GM13977 (cell line): ENCODE measurements around the gene CYB5R3.
A peak's percentile ranks its signal among the peaks of the same experiment; 100 is the strongest.

Experiments
- DNase-seq: peaks from one replicate; pipeline ENCODE4 v3.0.0; 2012; ENCODE audit warnings: low spot score
- in situ Hi-C: fragments of 300-500 bp; cut with MboI; formaldehyde crosslinking; loops from one replicate; pipeline ENCODE4 v1.12.0; 2022; ENCODE audit warnings: low sequenced_read_pairs, low pct_unique_long_range_greater_than_20kb, mixed read lengths, inconsistent platforms; ENCODE audit not compliant: unreplicated experiment
- TF ChIP-seq, protein P1 (sequence below): IDR thresholded peaks from 2 replicates; pipeline ENCODE4 v1.5.1; 2012; ENCODE audit warnings: mild to moderate bottlenecking, control low read depth; ENCODE audit not compliant: insufficient read depth; ENCODE audit errors: extremely low read depth, missing control alignments

Gene CYB5R3

DNA sequence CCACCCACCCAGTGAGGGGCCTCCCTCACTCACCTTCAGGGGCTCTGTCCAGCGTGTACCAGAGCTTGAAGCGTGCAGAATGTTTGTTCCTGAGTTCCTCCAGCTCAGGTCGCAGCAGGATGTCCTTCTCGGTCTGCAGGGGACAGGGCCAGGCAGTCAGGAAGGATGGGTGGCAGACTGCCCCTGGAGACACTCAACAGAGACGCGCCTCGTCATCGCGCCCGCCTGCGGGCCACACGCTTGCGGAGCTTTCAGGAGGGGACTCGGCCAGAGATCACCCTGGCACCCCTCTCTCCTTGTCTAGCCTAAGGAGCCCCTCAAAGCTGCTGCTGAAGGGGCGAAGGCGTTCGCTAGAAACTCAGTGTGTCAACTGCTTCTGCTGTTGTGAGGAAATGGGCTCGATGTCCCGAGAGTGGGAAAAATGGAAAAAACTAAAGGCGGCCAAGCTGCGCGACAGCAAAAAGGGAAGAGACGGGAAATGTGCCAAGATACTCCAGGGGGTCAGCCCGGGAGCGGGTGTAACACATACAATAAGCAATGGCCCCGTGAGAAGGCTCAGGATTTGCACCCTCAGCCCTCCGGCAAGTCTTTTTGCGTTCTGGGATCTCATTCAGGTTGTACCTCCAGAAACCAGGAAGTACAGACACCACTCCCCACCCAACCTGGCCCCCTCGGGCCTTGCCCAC lies 25.3 kb downstream of the CYB5R3 start:
- in situ Hi-C loops = no loop called here
- DNase-seq = no peak
- TF ChIP-seq, protein P1, sequence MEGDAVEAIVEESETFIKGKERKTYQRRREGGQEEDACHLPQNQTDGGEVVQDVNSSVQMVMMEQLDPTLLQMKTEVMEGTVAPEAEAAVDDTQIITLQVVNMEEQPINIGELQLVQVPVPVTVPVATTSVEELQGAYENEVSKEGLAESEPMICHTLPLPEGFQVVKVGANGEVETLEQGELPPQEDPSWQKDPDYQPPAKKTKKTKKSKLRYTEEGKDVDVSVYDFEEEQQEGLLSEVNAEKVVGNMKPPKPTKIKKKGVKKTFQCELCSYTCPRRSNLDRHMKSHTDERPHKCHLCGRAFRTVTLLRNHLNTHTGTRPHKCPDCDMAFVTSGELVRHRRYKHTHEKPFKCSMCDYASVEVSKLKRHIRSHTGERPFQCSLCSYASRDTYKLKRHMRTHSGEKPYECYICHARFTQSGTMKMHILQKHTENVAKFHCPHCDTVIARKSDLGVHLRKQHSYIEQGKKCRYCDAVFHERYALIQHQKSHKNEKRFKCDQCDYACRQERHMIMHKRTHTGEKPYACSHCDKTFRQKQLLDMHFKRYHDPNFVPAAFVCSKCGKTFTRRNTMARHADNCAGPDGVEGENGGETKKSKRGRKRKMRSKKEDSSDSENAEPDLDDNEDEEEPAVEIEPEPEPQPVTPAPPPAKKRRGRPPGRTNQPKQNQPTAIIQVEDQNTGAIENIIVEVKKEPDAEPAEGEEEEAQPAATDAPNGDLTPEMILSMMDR = no peak

- in situ Hi-C loops = no loop called here
- TF ChIP-seq, protein P1 = no peak
- DNase-seq = no peak
Observed at GRCh38 chr22:42623301-42623751, 25.9 kb downstream of the CYB5R3 start.

GRCh38 chr22:42622061-42622710 lies 27.0 kb downstream of the CYB5R3 start:
- no peak for DNase-seq
- in situ Hi-C loops = no loop called here
- TF ChIP-seq, protein P1 = no peak

GRCh38 chr22:42621505-42622002 lies 27.6 kb downstream of the CYB5R3 start:
- in situ Hi-C loops = no loop called here
- peak; percentile 91 for DNase-seq
- TF ChIP-seq, protein P1 = peak; percentile 95

GRCh38 chr22:42620084-42620483 lies 29.1 kb downstream of the CYB5R3 start:
- in situ Hi-C loops = no loop called here
- TF ChIP-seq, protein P1 = no peak
- DNase-seq = no peak

GRCh38 chr22:42619261-42620063 lies 29.7 kb downstream of the CYB5R3 start:
- DNase-seq = no peak
- TF ChIP-seq, protein P1 = no peak
- in situ Hi-C loops = no loop called here
